Measurements from ENCODE around the gene TPCN1. TPM values are rescaled to one million over a fixed set of nuclear protein-coding genes. Genes with fewer than 3 reads are reported as not detected.

The TPCN1 gene

DNA sequence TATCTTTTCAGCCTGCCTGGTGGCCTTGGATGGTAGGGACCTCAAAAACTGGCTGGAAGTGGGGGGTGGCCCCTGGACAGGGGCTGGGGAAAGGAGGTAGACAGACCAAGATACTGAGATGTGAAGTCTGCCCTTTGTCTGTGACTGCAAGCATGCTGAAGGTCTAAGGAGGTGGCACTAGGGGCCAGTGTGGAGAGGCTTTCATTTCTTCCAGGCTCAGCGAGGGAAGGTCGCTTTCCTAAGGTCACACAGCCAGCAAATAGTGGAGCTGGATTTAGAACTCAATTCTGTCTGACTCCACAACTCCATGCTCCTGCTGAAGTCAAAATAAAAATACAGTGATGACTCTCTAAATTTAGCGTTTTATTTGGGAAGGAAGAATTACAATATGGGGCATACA, 125.8 kb downstream of the TPCN1 start:
- Histone ChIP-seq H2BK12ac (ENCODE audit: low read length in 2 of 2) (no peak overlapping the region), H2AFZ (ENCODE audit: low read depth, low read length) (no peak overlapping the region), H3K4me3 (ENCODE audit: insufficient read depth in 1 of 2, low read depth in 1 of 2, low read length in 2 of 2) (no peak overlapping the region), H3K23ac (ENCODE audit: low read length in 2 of 2) (no peak overlapping the region), H3K27me3 (ENCODE audit: control insufficient read depth in 1 of 2, insufficient read depth in 1 of 2, low read length in 2 of 2) (peaks cover 0 to 11% of the 10 kb centered on the region in 2 experiments), H2AK5ac (ENCODE audit: low read length, severe bottlenecking) (no peak overlapping the region), H2BK5ac (ENCODE audit: low read depth, low read length, poor library complexity, severe bottlenecking) (no peak overlapping the region), H3K4me2 (ENCODE audit: low read length, poor library complexity, severe bottlenecking) (no peak overlapping the region), H3K14ac (ENCODE audit: low read length in 2 of 2) (no peak overlapping the region), H3K79me1 (replicated peaks; ENCODE audit: low read length, poor library complexity, severe bottlenecking) (no peaks in the 10 kb centered on the region), H4K91ac (ENCODE audit: low read length) (no peak overlapping the region), H2BK120ac (ENCODE audit: low read depth, low read length) (no peak overlapping the region), H3K9me3 (ENCODE audit: control insufficient read depth, low read length) (no peaks in the 10 kb centered on the region), H2BK15ac (ENCODE audit: low read depth, poor library complexity, severe bottlenecking) (no peak overlapping the region), H3K27ac (ENCODE audit: low read length, poor library complexity, severe bottlenecking) (no peak overlapping the region), H3K36me3 (ENCODE audit: control insufficient read depth in 1 of 2, insufficient read depth in 2 of 2, low read depth in 1 of 2, low read length in 2 of 2) (no peaks in the 10 kb centered on the region), H3K18ac (ENCODE audit: low read depth in 1 of 2, low read length in 2 of 2) (no peak overlapping the region), H3K4ac (ENCODE audit: low read depth in 1 of 2, low read length in 2 of 2) (no peak overlapping the region), H4K8ac (ENCODE audit: low read length) (no peak overlapping the region), H3K4me1 (ENCODE audit: control insufficient read depth, insufficient read depth, low read depth, low read length) (no peaks in the 10 kb centered on the region), H3K9ac (ENCODE audit: low read length) (no peak overlapping the region)
- 78% methylated on average over 3 of the region's 3 CpGs for WGBS
- DNase-seq = no peak

GRCh38 chr12:113347892-113348291, 126.6 kb downstream of the TPCN1 start:
- DNase-seq = no peak
- H4K8ac ChIP-seq (ENCODE audit: low read length) = no peak overlapping the region
- H3K14ac ChIP-seq (ENCODE audit: low read length in 2 of 2) = no peak overlapping the region
- no peak overlapping the region for H4K91ac ChIP-seq (ENCODE audit: low read length)
- no peak overlapping the region for H3K27ac ChIP-seq (ENCODE audit: low read length, poor library complexity, severe bottlenecking)
- no peak overlapping the region for H2BK12ac ChIP-seq (ENCODE audit: low read length in 2 of 2)
- no peak overlapping the region for H3K4me2 ChIP-seq (ENCODE audit: low read length, poor library complexity, severe bottlenecking)
- H3K36me3 ChIP-seq (ENCODE audit: control insufficient read depth in 1 of 2, insufficient read depth in 2 of 2, low read depth in 1 of 2, low read length in 2 of 2) = no peaks in the 10 kb centered on the region
- H2AFZ ChIP-seq (ENCODE audit: low read depth, low read length) = no peak overlapping the region
- no peak overlapping the region for H3K23ac ChIP-seq (ENCODE audit: low read length in 2 of 2)
- H3K79me1 ChIP-seq (replicated peaks; ENCODE audit: low read length, poor library complexity, severe bottlenecking) = no peaks in the 10 kb centered on the region
- no peaks in the 10 kb centered on the region for H3K4me1 ChIP-seq (ENCODE audit: control insufficient read depth, insufficient read depth, low read depth, low read length)
- no peak overlapping the region for H3K4me3 ChIP-seq (ENCODE audit: insufficient read depth in 1 of 2, low read depth in 1 of 2, low read length in 2 of 2)
- H3K18ac ChIP-seq (ENCODE audit: low read depth in 1 of 2, low read length in 2 of 2) = no peak overlapping the region
- no peaks in the 10 kb centered on the region for H3K9me3 ChIP-seq (ENCODE audit: control insufficient read depth, low read length)
- no peak overlapping the region for H2BK5ac ChIP-seq (ENCODE audit: low read depth, low read length, poor library complexity, severe bottlenecking)
- H3K27me3 ChIP-seq (ENCODE audit: control insufficient read depth in 1 of 2, insufficient read depth in 1 of 2, low read length in 2 of 2) = peaks cover 0 to 11% of the 10 kb centered on the region in 2 experiments
- no peak overlapping the region for H3K9ac ChIP-seq (ENCODE audit: low read length)
- no peak overlapping the region for H2BK15ac ChIP-seq (ENCODE audit: low read depth, poor library complexity, severe bottlenecking)
- H2BK120ac ChIP-seq (ENCODE audit: low read depth, low read length) = no peak overlapping the region
- H3K4ac ChIP-seq (ENCODE audit: low read depth in 1 of 2, low read length in 2 of 2) = no peak overlapping the region
- WGBS = no CpG with 5 or more reads among the region's 2 CpGs
- H2AK5ac ChIP-seq (ENCODE audit: low read length, severe bottlenecking) = no peak overlapping the region

Small RNA genes within 50 kb of the gene (small RNA-seq; reads per million reads assigned to genes)
- gene MIR6762 (ENCODE audit: low read depth) (1.7 reads per million), gene RF00019 (ENCODE audit: low read depth) (not detected)

Measured in mesenchymal stem cell (in vitro differentiated cells and primary cell).